GM12892 (cell line): ENCODE data around the gene MEI1.
A peak's percentile ranks its signal among the peaks of the same experiment; 100 is the strongest.
"Not testable (repeated sequence)": the region's sequence is repeated elsewhere in the genome, so short reads cannot be mapped to it uniquely, and the experiment has no call there.

Experiments used
- DNase-seq: peaks from one replicate; pipeline ENCODE4 v3.0.0; 2011; ENCODE audit not compliant: insufficient read length
- FAIRE-seq: peaks from 2 replicates; lab custom pipeline; 2011; peaks lifted over from hg19 to GRCh38; lab: Jason Lieb, UNC
- POLR2A ChIP-seq: IDR thresholded peaks from 2 replicates; pipeline ENCODE4 v1.6.1; 2011; ENCODE audit warnings: low read depth, low read length, control low read depth
- POLR2AphosphoS5 ChIP-seq: IDR thresholded peaks from 2 replicates; pipeline ENCODE4 v1.6.1; 2011; ENCODE audit warnings: low read depth, low read length, control low read depth
- TAF1 ChIP-seq: IDR thresholded peaks from 2 replicates; pipeline ENCODE4 v1.6.1; 2011; ENCODE audit warnings: low read depth, mild to moderate bottlenecking, control low read depth, low read length, borderline replicate concordance

The MEI1 gene

GRCh38 chr22:41684194-41684593 lies 15.1 kb upstream of the MEI1 start:
- TF ChIP-seq POLR2AphosphoS5 (no peak), TAF1 (no peak), POLR2A (no peak)
- DNase-seq (no peak), FAIRE-seq (no peak)

- not testable (repeated sequence) for FAIRE-seq
These were observed 12.4 kb upstream of the MEI1 start for GRCh38 chr22:41686890-41687289.

GRCh38 chr22:41687901-41688364 lies 11.4 kb upstream of the MEI1 start:
- FAIRE-seq (peak; percentile 62), DNase-seq (no peak)
- TF ChIP-seq POLR2A = no peak
- no peak for TF ChIP-seq POLR2AphosphoS5
- TF ChIP-seq TAF1 = no peak

More at GRCh38 chr22:41686890-41687289, 12.4 kb upstream of the MEI1 start:
- DNase-seq = not testable (repeated sequence)

GRCh38 chr22:41688365-41689211 lies 10.7 kb upstream of the MEI1 start, which contains the start of gene SNU13:
Gene SNU13, minus strand, starts transcription at chr22:41688867. Its CDS starts 71 bp downstream, at chr22:41688796.
- DNase-seq (peak; percentile 93), FAIRE-seq (peak; percentile 100)
- TF ChIP-seq POLR2A (peak; percentile 86; the same call in 1 of the 2 replicates), POLR2AphosphoS5 (peak; percentile 80), TAF1 (peak; percentile 96)

GRCh38 chr22:41690476-41690875 lies 8.8 kb upstream of the MEI1 start:
- no peak for DNase-seq
- TF ChIP-seq TAF1 = no peak
- no peak for TF ChIP-seq POLR2AphosphoS5
- TF ChIP-seq POLR2A = no peak
- no peak for FAIRE-seq

- TF ChIP-seq POLR2A (no peak), TAF1 (no peak), POLR2AphosphoS5 (no peak)
- DNase-seq (no peak), FAIRE-seq (peak; percentile 30)
These were observed 4.1 kb upstream of the MEI1 start for GRCh38 chr22:41695211-41695610.

- TF ChIP-seq POLR2AphosphoS5 (no peak), POLR2A (no peak), TAF1 (no peak)
- FAIRE-seq = no peak
- DNase-seq = no peak
These were observed 2.6 kb upstream of the MEI1 start for GRCh38 chr22:41696703-41697102.

GRCh38 chr22:41697126-41697775 lies 2.1 kb upstream of the MEI1 start:
- DNase-seq (peak; percentile 78), FAIRE-seq (peak; percentile 74)
- TF ChIP-seq POLR2A (no peak), TAF1 (0 out of 2 replicates have a peak, but pooled peaks have one; percentile 26), POLR2AphosphoS5 (no peak)

- TF ChIP-seq TAF1 (no peak), POLR2AphosphoS5 (no peak), POLR2A (no peak)
- FAIRE-seq (no peak), DNase-seq (no peak)
These were observed 733 bp downstream of the MEI1 start for GRCh38 chr22:41700108-41700364.

GRCh38 chr22:41702763-41703162 lies 3.5 kb downstream of the MEI1 start:
- no peak for FAIRE-seq
- no peak for DNase-seq
- TF ChIP-seq POLR2AphosphoS5 (no peak), TAF1 (no peak), POLR2A (no peak)

- no peak for DNase-seq
- no peak for TF ChIP-seq TAF1
- TF ChIP-seq POLR2AphosphoS5 = no peak
- TF ChIP-seq POLR2A = no peak
- no peak for FAIRE-seq
These were observed 10.0 kb downstream of the MEI1 start for GRCh38 chr22:41709341-41709740.
